PC-3 (cell line): Measurements from ENCODE around the gene ACOT13. TPM values are rescaled to one million over a fixed set of nuclear protein-coding genes. Genes with fewer than 3 reads are reported as not detected.

ENCODE experiments used
- ATAC-seq: fragments of 200-7000 bp; cut with Tn5 transposase; 2 replicates; pipeline ENCODE4 v1.9.1; 2020; ENCODE audit warnings: mild to moderate bottlenecking, moderate library complexity
- BruUV-seq: library from RNA; stranded (reverse); fragments of 400-500 nt; replicated peaks from 2 replicates; lab custom pipeline; 2021; lab: Mats Ljungman, UMichigan
- CTCF ChIA-PET: fragments of 300-600 bp; sonication (Branson Sonifier 250); formaldehyde crosslinking; loops from one replicate; lab custom pipeline; 2022; ENCODE audit warnings: antibody characterized with exemption; lab: Charles Lee
- POLR2A ChIA-PET: fragments of 300-600 bp; sonication (Branson Sonifier 250); formaldehyde crosslinking; loops from one replicate; lab custom pipeline; 2022; ENCODE audit warnings: antibody characterized with exemption; ENCODE audit not compliant: unreplicated experiment; lab: Charles Lee
- DNase-seq: peaks from one replicate; pipeline ENCODE4 v3.0.0-alpha.2; 2015
- H2AFZ ChIP-seq: fragments of 300-600 bp; sonication (generic); 2 replicates; pipeline ENCODE4 v1.6.0; 2016; ENCODE audit warnings: antibody characterized with exemption, low read length
- H3F3A ChIP-seq: fragments of 300-600 bp; sonication (generic); one replicate; pipeline ENCODE4 v1.6.0; 2017; ENCODE audit warnings: antibody characterized with exemption, low read length, control low read depth, mild to moderate bottlenecking; ENCODE audit not compliant: unreplicated experiment
- H3K27ac ChIP-seq: fragments of 300-600 bp; sonication (generic); 2 replicates; pipeline ENCODE4 v1.5.1; 2016; ENCODE audit warnings: mild to moderate bottlenecking, low read length
- H3K27me3 ChIP-seq: fragments of 300-600 bp; sonication (generic); 2 replicates; pipeline ENCODE4 v1.6.1; 2016; ENCODE audit warnings: low read length, mixed read lengths
- H3K36me3 ChIP-seq: fragments of 300-600 bp; sonication (generic); 2 replicates; pipeline ENCODE4 v1.6.1; 2016; ENCODE audit warnings: low read depth, mixed run types, low read length, mixed read lengths
- H3K4me1 ChIP-seq: fragments of 300-600 bp; sonication (generic); 2 replicates; pipeline ENCODE4 v1.5.1; 2016; ENCODE audit warnings: low read length; ENCODE audit not compliant: insufficient read depth
- H3K4me2 ChIP-seq: fragments of 300-600 bp; sonication (generic); 2 replicates; pipeline ENCODE4 v1.6.0; 2016; ENCODE audit warnings: low read length
- H3K4me3 ChIP-seq: fragments of 300-600 bp; sonication (generic); 2 replicates; pipeline ENCODE4 v1.5.1; 2016; ENCODE audit warnings: mild to moderate bottlenecking, low read length, mixed read lengths
- H3K79me2 ChIP-seq: fragments of 300-600 bp; sonication (generic); 2 replicates; pipeline ENCODE4 v1.6.1; 2017; ENCODE audit warnings: low read length, mixed read lengths
- H3K9ac ChIP-seq: fragments of 300-600 bp; sonication (generic); 2 replicates; pipeline ENCODE4 v1.6.0; 2016; ENCODE audit warnings: mild to moderate bottlenecking, low read length
- H3K9me2 ChIP-seq: fragments of 300-600 bp; sonication (generic); replicated peaks from 2 replicates; pipeline ENCODE4 v1.6.1; 2016; ENCODE audit warnings: mixed run types, low read length, mixed read lengths
- H3K9me3 ChIP-seq: fragments of 300-600 bp; sonication (generic); 2 replicates; pipeline ENCODE4 v1.6.1; 2016; ENCODE audit warnings: low read length, mixed read lengths
- H4K20me1 ChIP-seq: fragments of 300-600 bp; sonication (generic); 2 replicates; pipeline ENCODE4 v1.6.1; 2016; ENCODE audit warnings: low read length, mixed read lengths
- EZH2 ChIP-seq: fragments of 300-600 bp; sonication (generic); IDR thresholded peaks from one replicate; pipeline ENCODE4 v1.6.1; 2017; ENCODE audit warnings: antibody characterized with exemption, mild to moderate bottlenecking, low read length; ENCODE audit not compliant: unreplicated experiment
- EZH2phosphoT487 ChIP-seq: fragments of 300-600 bp; sonication (generic); IDR thresholded peaks from 2 replicates; pipeline ENCODE4 v1.6.1; 2018; ENCODE audit warnings: mild to moderate bottlenecking, antibody characterized with exemption, low read length, borderline replicate concordance
- intact Hi-C: fragments of 100-400 bp; cut with micrococcal nuclease; formaldehyde crosslinking; loops from 2 replicates; pipeline ENCODE4 v1.9.0; 2023
- total RNA-seq: library from RNA; depleted of rRNA; stranded (reverse); fragments of >200 nt; gene quantifications from 2 replicates; pipeline ENCODE4 v1.2.3, GENCODE V29; 2014
- TF ChIP-seq, protein P1 (sequence below): fragments of 300-600 bp; sonication (generic); conservative IDR thresholded peaks from 2 replicates; pipeline ENCODE4 v1.5.1; 2017; ENCODE audit warnings: antibody characterized with exemption, low read depth, mild to moderate bottlenecking, low read length

ACOT13 gene
- total RNA-seq, 1 experiment from 2014 or later: 13.5 TPM

DNA sequence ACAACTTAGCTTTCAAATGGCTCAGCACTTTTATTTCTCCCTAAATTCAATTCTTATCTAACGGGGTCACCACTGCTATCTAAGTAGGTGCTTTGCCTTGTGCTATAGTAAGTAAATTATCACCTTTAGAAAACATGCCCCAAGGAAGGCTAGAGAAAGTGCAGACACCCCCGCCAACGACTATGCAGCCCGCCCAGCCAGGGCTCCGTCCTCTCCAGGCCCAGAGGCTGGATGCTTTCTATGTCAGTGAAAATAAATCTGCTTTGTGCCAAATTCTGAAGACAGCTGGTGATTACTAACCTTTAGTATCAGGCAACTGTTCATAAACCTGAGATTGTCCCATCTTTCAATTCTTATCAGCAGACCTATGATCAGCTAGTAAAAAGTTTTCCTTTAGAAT is 35.2 kb upstream of the ACOT13 start:
- H2AFZ ChIP-seq: no peak overlapping the region
- no peak overlapping the region for H3K4me2 ChIP-seq
- H3K27ac ChIP-seq: no peak overlapping the region
- no peaks in the 10 kb centered on the region for H3F3A ChIP-seq
- H3K36me3 ChIP-seq: no peaks in the 10 kb centered on the region
- ATAC-seq (no peak), DNase-seq (no peak)
- no peaks in the 10 kb centered on the region for H3K79me2 ChIP-seq
- H3K9me3 ChIP-seq: no peaks in the 10 kb centered on the region
- H3K4me3 ChIP-seq: no peak overlapping the region
- intact Hi-C loops: no loop called here
- BruUV-seq: no TSS peak
- H3K27me3 ChIP-seq: no peaks in the 10 kb centered on the region
- no peaks in the 10 kb centered on the region for H3K9me2 ChIP-seq
- H3K9ac ChIP-seq: no peak overlapping the region
- H3K4me1 ChIP-seq: no peaks in the 10 kb centered on the region
- H4K20me1 ChIP-seq: no peaks in the 10 kb centered on the region
- ChIA-PET CTCF (no interaction called here), POLR2A (no interaction called here)
- TF ChIP-seq, protein P1, sequence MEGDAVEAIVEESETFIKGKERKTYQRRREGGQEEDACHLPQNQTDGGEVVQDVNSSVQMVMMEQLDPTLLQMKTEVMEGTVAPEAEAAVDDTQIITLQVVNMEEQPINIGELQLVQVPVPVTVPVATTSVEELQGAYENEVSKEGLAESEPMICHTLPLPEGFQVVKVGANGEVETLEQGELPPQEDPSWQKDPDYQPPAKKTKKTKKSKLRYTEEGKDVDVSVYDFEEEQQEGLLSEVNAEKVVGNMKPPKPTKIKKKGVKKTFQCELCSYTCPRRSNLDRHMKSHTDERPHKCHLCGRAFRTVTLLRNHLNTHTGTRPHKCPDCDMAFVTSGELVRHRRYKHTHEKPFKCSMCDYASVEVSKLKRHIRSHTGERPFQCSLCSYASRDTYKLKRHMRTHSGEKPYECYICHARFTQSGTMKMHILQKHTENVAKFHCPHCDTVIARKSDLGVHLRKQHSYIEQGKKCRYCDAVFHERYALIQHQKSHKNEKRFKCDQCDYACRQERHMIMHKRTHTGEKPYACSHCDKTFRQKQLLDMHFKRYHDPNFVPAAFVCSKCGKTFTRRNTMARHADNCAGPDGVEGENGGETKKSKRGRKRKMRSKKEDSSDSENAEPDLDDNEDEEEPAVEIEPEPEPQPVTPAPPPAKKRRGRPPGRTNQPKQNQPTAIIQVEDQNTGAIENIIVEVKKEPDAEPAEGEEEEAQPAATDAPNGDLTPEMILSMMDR: no peak
- TF ChIP-seq EZH2: no peak
- TF ChIP-seq EZH2phosphoT487: no peak

DNA sequence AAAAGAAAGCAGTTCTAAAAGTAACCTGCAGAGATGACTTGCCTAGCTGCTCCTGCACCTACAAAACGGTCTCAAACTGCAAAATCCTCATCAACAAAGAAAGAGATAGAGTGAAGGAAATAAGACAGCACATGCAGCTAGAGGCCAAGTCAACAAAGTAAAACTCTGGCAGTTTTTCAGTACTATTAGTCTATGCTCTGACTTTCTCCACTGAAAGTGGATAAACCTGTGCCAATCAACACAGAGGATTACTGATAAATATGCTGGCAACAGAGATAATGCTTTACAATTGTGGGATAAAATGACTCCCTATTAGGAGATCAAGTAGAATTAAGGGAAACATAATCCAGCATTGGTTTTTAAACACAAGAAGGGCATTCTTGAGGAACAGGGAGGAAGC is 34.3 kb upstream of the ACOT13 start:
- TF ChIP-seq EZH2phosphoT487 (no peak), EZH2 (no peak)
- TF ChIP-seq, protein P1: no peak
- no peaks in the 10 kb centered on the region for H3F3A ChIP-seq
- H3K9me3 ChIP-seq: no peaks in the 10 kb centered on the region
- H3K4me3 ChIP-seq: no peak overlapping the region
- H3K79me2 ChIP-seq: no peaks in the 10 kb centered on the region
- H4K20me1 ChIP-seq: no peaks in the 10 kb centered on the region
- no peaks in the 10 kb centered on the region for H3K4me1 ChIP-seq
- no peak overlapping the region for H2AFZ ChIP-seq
- no peak overlapping the region for H3K9ac ChIP-seq
- H3K27me3 ChIP-seq: no peaks in the 10 kb centered on the region
- H3K36me3 ChIP-seq: no peaks in the 10 kb centered on the region
- ChIA-PET POLR2A (no interaction called here), CTCF (no interaction called here)
- H3K27ac ChIP-seq: no peak overlapping the region
- no peak for ATAC-seq
- no peak for DNase-seq
- BruUV-seq: no TSS peak
- intact Hi-C loops: no loop called here
- no peaks in the 10 kb centered on the region for H3K9me2 ChIP-seq
- no peak overlapping the region for H3K4me2 ChIP-seq

DNA sequence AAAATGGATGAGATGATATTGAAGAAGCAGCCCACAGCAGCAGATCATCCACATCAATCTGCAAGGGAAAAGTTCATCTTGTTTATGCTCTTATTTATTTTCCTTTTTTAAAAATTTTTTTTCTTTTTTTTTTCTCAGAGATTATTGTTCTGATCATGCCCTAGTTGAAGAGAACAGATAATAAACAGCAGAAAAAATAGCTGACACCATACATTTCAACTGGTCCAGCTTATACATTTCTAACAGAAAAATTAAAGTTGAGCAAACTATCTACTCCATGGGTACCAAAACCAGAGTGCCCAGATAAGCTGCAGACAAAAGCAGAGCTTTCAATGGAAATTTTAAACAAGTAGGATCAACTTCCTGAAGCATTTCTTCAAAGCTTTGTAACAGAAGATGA is 30.2 kb upstream of the ACOT13 start:
- Histone ChIP-seq H3F3A (no peaks in the 10 kb centered on the region), H3K9ac (no peak overlapping the region), H3K4me2 (no peak overlapping the region), H2AFZ (no peak overlapping the region), H3K36me3 (no peaks in the 10 kb centered on the region), H3K27ac (no peak overlapping the region), H3K4me1 (no peaks in the 10 kb centered on the region), H3K79me2 (no peaks in the 10 kb centered on the region), H3K9me3 (no peaks in the 10 kb centered on the region), H4K20me1 (no peaks in the 10 kb centered on the region), H3K27me3 (no peaks in the 10 kb centered on the region), H3K9me2 (no peaks in the 10 kb centered on the region), H3K4me3 (no peak overlapping the region)
- CTCF ChIA-PET: no interaction called here
- DNase-seq: no peak
- no peak for TF ChIP-seq EZH2phosphoT487
- TF ChIP-seq, protein P1: no peak
- TF ChIP-seq EZH2: no peak
- no peak for ATAC-seq
- POLR2A ChIA-PET: interaction anchor here (0.8 kb wide), 1 partner anchor 141 kb away, joined by 8 read pairs; no protein-coding TSS in a partner anchor
- intact Hi-C loops: no loop called here
- BruUV-seq: no TSS peak
